HCT116 (cell line): ENCODE results near the gene CHRNB1.

Experiments used
- CBX3 ChIP-seq: IDR thresholded peaks from 2 replicates; pipeline ENCODE4 v1.6.1; 2012; ENCODE audit warnings: low read depth
- CEBPB ChIP-seq: IDR thresholded peaks from 2 replicates; pipeline ENCODE4 v1.6.1; 2012; ENCODE audit warnings: low read depth
- CTCF ChIP-seq, 3 experiments: fragments of 200-600 bp in 1 of 3; sonication (generic) in 1 of 3; IDR thresholded peaks in 2 of 3; conservative IDR thresholded peaks in 1 of 3; 2 replicates each; pipeline ENCODE4 v1.5.1; 2012 to 2017; ENCODE audit warnings: low read depth in 2 of 3, low read length in 2 of 3, antibody characterized with exemption in 1 of 3, borderline replicate concordance in 1 of 3, control low read depth in 1 of 3, mild to moderate bottlenecking in 1 of 3, mixed read lengths in 1 of 3, mixed run types in 1 of 3, moderate library complexity in 1 of 3; ENCODE audit not compliant: insufficient read depth in 1 of 3
- EGR1 ChIP-seq: IDR thresholded peaks from 2 replicates; pipeline ENCODE4 v1.6.1; 2012; ENCODE audit warnings: low read depth
- EZH2phosphoT487 ChIP-seq: fragments of 200-600 bp; IDR thresholded peaks from 2 replicates; pipeline ENCODE4 v1.6.1; 2018; ENCODE audit warnings: antibody characterized with exemption, borderline replicate concordance
- JUND ChIP-seq: IDR thresholded peaks from 2 replicates; pipeline ENCODE4 v1.6.1; 2012
- MAX ChIP-seq: IDR thresholded peaks from 2 replicates; pipeline ENCODE4 v1.6.1; 2012
- POLR2A ChIP-seq: IDR thresholded peaks from 2 replicates; pipeline ENCODE4 v1.7.0; 2011; ENCODE audit warnings: borderline replicate concordance; ENCODE audit not compliant: insufficient read depth, insufficient read length; ENCODE audit errors: extremely low read depth
- RAD21 ChIP-seq: IDR thresholded peaks from 2 replicates; pipeline ENCODE4 v1.6.1; 2012; ENCODE audit warnings: low read depth, mild to moderate bottlenecking
- SP1 ChIP-seq: IDR thresholded peaks from 2 replicates; pipeline ENCODE4 v1.6.1; 2012; ENCODE audit warnings: low read depth
- YY1 ChIP-seq: IDR thresholded peaks from 2 replicates; pipeline ENCODE4 v1.6.1; 2011; ENCODE audit warnings: low read length, low read depth, moderate library complexity, mild to moderate bottlenecking; ENCODE audit not compliant: insufficient replicate concordance; ENCODE audit errors: extremely low read depth

- no peak for TF ChIP-seq RAD21
- no peak for TF ChIP-seq CTCF (IDR thresholded peaks at IDR 0.05 in 2 of 3, conservative IDR thresholded peaks at IDR 0.05 in 1 of 3; ENCODE audit: borderline replicate concordance in 1 of 3, insufficient read depth in 1 of 3, low read depth in 2 of 3, low read length in 2 of 3)
- TF ChIP-seq POLR2A = no peak
- no peak for TF ChIP-seq EZH2phosphoT487
- no peak for TF ChIP-seq JUND
- no peak for TF ChIP-seq YY1
- no peak for TF ChIP-seq CEBPB
- no peak for TF ChIP-seq EGR1
- TF ChIP-seq MAX = no peak
- TF ChIP-seq CBX3 = no peak
- no peak for TF ChIP-seq SP1
Measured at GRCh38 chr17:7460850-7461660, 16.2 kb downstream of the CHRNB1 start.
